Nephron progenitor cell (in vitro differentiated cells): ENCODE measurements around the gene KIF24.

Experiments
- DNase-seq: peaks from one replicate; pipeline ENCODE4 v3.0.0; 2021
- H3K27ac Mint-ChIP-seq: 2 replicates; pipeline ENCODE4 v1.8.0; 2021; ENCODE audit warnings: mild to moderate bottlenecking, moderate library complexity, mixed read lengths
- H3K27me3 Mint-ChIP-seq: 2 replicates; pipeline ENCODE4 v1.8.0; 2021; ENCODE audit warnings: mild to moderate bottlenecking, low read depth, mixed read lengths; ENCODE audit not compliant: poor library complexity
- H3K36me3 Mint-ChIP-seq: 2 replicates; pipeline ENCODE4 v1.8.0; 2021; ENCODE audit warnings: low read depth, mixed read lengths
- H3K4me1 Mint-ChIP-seq: 2 replicates; pipeline ENCODE4 v1.8.0; 2021; ENCODE audit warnings: mixed read lengths
- H3K4me3 Mint-ChIP-seq: 2 replicates; pipeline ENCODE4 v1.8.0; 2021; ENCODE audit warnings: mild to moderate bottlenecking, moderate library complexity, mixed read lengths
- H3K9me3 Mint-ChIP-seq: 2 replicates; pipeline ENCODE4 v1.8.0; 2021; ENCODE audit warnings: mild to moderate bottlenecking, moderate library complexity, mixed read lengths
- TF ChIP-seq, protein P1 (sequence below): fragments of 200-600 bp; sonication (generic); IDR thresholded peaks from 2 replicates; pipeline ENCODE4 v1.5.0; 2021; ENCODE audit warnings: antibody characterized with exemption

The KIF24 gene

GRCh38 chr9:34347800-34348158 is 18.7 kb upstream of the KIF24 start:
- no peaks in the 10 kb centered on the region for H3K4me1 Mint-ChIP-seq
- peaks cover 8% of the 10 kb centered on the region for H3K27me3 Mint-ChIP-seq
- H3K36me3 Mint-ChIP-seq: peaks cover 13% of the 10 kb centered on the region
- TF ChIP-seq, protein P1, sequence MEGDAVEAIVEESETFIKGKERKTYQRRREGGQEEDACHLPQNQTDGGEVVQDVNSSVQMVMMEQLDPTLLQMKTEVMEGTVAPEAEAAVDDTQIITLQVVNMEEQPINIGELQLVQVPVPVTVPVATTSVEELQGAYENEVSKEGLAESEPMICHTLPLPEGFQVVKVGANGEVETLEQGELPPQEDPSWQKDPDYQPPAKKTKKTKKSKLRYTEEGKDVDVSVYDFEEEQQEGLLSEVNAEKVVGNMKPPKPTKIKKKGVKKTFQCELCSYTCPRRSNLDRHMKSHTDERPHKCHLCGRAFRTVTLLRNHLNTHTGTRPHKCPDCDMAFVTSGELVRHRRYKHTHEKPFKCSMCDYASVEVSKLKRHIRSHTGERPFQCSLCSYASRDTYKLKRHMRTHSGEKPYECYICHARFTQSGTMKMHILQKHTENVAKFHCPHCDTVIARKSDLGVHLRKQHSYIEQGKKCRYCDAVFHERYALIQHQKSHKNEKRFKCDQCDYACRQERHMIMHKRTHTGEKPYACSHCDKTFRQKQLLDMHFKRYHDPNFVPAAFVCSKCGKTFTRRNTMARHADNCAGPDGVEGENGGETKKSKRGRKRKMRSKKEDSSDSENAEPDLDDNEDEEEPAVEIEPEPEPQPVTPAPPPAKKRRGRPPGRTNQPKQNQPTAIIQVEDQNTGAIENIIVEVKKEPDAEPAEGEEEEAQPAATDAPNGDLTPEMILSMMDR: no peak
- no peaks in the 10 kb centered on the region for H3K9me3 Mint-ChIP-seq
- no peak overlapping the region for H3K4me3 Mint-ChIP-seq
- no peak for DNase-seq
- H3K27ac Mint-ChIP-seq: peak overlapping the region; percentile 80

DNA sequence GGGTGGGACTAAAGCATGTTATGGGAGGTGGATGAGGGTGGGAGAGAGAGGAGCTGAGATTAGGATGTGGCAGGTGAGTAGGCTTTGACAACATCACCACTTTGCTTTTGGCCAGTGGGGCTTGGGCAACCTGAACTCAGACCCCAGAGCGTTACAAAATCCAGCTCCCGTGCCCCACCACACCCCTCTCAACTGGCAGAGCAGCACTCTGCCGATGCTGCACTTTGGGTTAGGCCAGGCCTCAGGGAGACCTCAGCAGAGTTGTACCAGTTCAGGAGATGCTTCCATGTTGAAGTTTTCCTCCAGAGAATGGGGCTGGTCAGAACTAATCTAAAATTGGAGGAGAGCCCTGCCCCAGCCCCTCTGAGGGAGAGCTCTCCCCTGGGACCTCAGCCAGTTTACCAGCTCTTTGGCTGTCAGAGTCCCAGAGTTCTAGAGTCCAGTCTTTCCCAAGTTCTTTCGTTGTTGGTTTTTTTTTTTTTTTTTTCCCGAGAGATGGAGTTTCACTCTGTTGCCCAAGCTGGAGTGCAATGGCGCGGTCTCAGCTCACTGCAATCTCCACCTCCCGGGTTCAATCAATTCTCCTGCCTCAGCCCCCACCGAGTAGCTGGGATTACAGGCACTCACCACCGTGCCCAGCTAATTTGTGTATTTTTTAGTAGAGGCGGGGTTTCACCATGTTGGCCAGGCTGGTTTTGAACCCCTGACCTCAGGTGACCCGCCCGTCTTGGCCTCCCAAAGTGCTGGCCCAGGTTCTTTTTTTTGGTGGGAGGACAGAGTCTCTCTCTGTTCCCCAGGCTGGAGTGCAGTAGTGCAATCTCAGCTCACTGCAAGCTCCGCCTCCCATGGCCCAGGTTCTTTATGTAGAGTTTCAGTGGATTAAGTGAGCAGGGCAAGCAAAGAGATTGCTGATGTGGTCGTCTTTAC is 18.1 kb upstream of the KIF24 start:
- Mint-ChIP-seq H3K27ac (peak overlapping the region; percentile 80), H3K9me3 (no peaks in the 10 kb centered on the region), H3K27me3 (peaks cover 7% of the 10 kb centered on the region), H3K36me3 (peaks cover 13% of the 10 kb centered on the region), H3K4me3 (no peak overlapping the region), H3K4me1 (no peaks in the 10 kb centered on the region)
- no peak for DNase-seq
- TF ChIP-seq, protein P1: no peak

GRCh38 chr9:34343605-34344004 is 14.5 kb upstream of the KIF24 start:
- Mint-ChIP-seq H3K27me3 (peaks cover 3% of the 10 kb centered on the region), H3K27ac (no peak overlapping the region), H3K9me3 (no peaks in the 10 kb centered on the region), H3K36me3 (peaks cover 14% of the 10 kb centered on the region), H3K4me3 (no peak overlapping the region), H3K4me1 (no peaks in the 10 kb centered on the region)
- no peak for DNase-seq
- TF ChIP-seq, protein P1: no peak

GRCh38 chr9:34343090-34343489 is 14.0 kb upstream of the KIF24 start:
- H3K36me3 Mint-ChIP-seq: peaks cover 14% of the 10 kb centered on the region
- H3K27me3 Mint-ChIP-seq: peaks cover 3% of the 10 kb centered on the region
- H3K9me3 Mint-ChIP-seq: no peaks in the 10 kb centered on the region
- H3K4me3 Mint-ChIP-seq: no peak overlapping the region
- TF ChIP-seq, protein P1: no peak
- H3K27ac Mint-ChIP-seq: no peak overlapping the region
- no peaks in the 10 kb centered on the region for H3K4me1 Mint-ChIP-seq
- no peak for DNase-seq

- TF ChIP-seq, protein P1: no peak
- DNase-seq: no peak
- Mint-ChIP-seq H3K27me3 (peaks cover 3% of the 10 kb centered on the region), H3K4me1 (no peaks in the 10 kb centered on the region), H3K36me3 (peaks cover 14% of the 10 kb centered on the region), H3K27ac (no peak overlapping the region), H3K9me3 (no peaks in the 10 kb centered on the region), H3K4me3 (no peak overlapping the region)
Observed at GRCh38 chr9:34341659-34342295, 12.7 kb upstream of the KIF24 start.
